22Rv1 (cell line): Measurements from ENCODE around the gene FAM13B.
"Not testable (repeated sequence)": the region's sequence is repeated elsewhere in the genome, so short reads cannot be mapped to it uniquely, and the experiment has no call there.

Source experiments
- H3K27ac ChIP-seq: fragments of 450-650 bp; 2 replicates; pipeline ENCODE4 v1.5.1; 2017
- ZFX ChIP-seq: fragments of 450-650 bp; IDR thresholded peaks from 2 replicates; pipeline ENCODE4 v1.6.1; 2017; ENCODE audit warnings: antibody characterized with exemption, borderline replicate concordance
- TF ChIP-seq, protein P1 (sequence below): fragments of 450-650 bp; IDR thresholded peaks from 2 replicates; pipeline ENCODE4 v1.5.1; 2017; ENCODE audit warnings: mild to moderate bottlenecking

FAM13B gene

DNA sequence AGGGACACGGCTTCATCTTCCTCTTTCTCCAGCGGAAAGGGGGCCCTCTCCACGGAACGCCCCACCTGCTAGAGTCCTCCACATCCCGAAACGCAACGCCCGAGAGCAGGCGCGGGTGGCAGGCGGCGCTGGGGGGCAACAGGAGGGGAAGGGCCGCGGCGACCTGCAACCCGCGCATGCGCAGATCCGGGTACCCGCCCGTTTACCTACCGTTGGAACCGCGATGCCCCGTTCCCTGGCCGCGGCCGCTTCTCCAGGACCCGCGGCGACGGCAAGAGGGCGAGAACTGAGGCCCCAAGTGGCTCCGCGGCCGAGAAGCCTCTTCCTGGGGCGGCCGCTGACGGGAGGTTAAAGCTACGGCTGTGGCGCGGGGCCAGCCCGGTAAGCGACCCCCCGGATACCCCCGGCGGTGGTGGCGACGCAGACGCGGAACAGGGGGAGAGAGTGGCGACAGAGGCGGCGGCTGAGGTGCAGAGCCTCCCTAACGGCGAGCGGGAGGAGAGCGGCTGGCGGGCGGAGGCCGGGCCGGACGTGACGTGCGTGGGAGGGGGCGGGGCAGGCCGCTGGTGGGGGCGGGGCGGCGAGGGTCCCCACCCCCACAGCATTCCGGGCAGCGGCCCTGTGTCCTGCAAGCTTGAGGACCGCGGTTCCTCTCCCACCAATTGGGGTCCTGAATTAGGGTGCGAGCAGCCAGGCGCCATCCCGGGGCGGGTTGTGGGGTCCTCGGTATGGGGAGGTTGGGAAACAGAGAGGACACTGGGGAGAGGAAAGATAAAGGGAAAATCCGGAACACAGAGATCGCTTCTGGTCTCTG lies at the start of gene FAM13B:
TSS of gene FAM13B (minus strand) at position 508 of the 814 bp plus-strand sequence. CDS start 13,968 bp downstream, outside the sequence.
- no peak for TF ChIP-seq ZFX
- TF ChIP-seq, protein P1, sequence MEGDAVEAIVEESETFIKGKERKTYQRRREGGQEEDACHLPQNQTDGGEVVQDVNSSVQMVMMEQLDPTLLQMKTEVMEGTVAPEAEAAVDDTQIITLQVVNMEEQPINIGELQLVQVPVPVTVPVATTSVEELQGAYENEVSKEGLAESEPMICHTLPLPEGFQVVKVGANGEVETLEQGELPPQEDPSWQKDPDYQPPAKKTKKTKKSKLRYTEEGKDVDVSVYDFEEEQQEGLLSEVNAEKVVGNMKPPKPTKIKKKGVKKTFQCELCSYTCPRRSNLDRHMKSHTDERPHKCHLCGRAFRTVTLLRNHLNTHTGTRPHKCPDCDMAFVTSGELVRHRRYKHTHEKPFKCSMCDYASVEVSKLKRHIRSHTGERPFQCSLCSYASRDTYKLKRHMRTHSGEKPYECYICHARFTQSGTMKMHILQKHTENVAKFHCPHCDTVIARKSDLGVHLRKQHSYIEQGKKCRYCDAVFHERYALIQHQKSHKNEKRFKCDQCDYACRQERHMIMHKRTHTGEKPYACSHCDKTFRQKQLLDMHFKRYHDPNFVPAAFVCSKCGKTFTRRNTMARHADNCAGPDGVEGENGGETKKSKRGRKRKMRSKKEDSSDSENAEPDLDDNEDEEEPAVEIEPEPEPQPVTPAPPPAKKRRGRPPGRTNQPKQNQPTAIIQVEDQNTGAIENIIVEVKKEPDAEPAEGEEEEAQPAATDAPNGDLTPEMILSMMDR = 0 out of 2 replicates have a peak, but pooled peaks have one; percentile 7
- peak within 1 kb of the TSS; percentile 94 for H3K27ac ChIP-seq

DNA sequence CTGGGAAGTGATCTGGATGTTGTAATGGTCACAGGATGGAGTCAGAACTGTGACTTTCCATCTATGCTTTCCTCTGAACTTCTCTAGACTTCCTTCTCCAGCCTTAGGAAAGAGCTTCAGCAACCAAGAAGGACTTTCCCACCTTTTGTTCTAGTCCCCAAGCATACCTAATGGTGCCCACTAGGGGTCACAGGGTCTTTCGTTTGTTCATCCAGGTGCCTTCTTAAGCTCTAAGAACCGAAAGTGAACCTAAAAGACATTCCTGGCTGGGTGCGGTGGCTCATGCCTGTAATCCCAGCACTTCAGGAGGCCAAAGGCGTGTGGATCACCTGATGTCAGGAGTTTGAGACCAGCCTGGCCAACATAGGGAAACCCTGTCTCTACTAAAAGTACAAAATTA lies 49.2 kb upstream of the FAM13B start:
- H3K27ac ChIP-seq = no peak overlapping the region
- TF ChIP-seq ZFX = no peak
- TF ChIP-seq, protein P1 = no peak

DNA sequence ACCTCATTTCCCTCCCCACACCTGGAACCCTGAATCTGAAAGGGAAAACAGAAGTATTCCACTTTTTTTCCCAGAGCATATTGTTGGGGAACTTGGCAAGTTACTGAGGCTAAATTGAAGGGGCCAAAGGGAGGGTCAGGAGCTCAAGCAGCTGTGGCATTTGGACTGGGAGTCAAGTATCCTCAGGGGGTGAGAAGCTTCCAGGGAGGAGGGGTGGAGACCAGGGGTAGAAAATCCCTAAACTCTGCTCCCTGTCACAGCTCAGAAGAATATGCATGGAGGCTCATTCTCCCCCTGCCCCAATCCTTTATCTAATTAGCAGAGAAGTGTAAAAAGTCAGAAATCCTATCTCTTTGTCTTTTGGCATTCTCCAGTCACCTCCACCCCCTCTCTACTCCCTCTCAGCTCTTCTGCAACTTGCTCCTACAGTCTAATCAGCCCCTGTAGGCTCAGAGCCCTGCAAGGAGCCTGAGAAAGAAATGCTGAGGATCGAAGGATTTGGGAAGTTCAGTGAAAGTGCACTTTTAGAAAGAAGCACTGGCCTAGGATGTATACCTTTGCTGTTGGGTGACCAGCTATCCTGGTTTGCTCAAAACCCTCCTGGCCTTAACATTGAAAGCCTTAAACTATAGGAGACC lies 45.2 kb upstream of the FAM13B start:
- H3K27ac ChIP-seq = no peak overlapping the region
- TF ChIP-seq, protein P1 = no peak
- TF ChIP-seq ZFX = no peak

DNA sequence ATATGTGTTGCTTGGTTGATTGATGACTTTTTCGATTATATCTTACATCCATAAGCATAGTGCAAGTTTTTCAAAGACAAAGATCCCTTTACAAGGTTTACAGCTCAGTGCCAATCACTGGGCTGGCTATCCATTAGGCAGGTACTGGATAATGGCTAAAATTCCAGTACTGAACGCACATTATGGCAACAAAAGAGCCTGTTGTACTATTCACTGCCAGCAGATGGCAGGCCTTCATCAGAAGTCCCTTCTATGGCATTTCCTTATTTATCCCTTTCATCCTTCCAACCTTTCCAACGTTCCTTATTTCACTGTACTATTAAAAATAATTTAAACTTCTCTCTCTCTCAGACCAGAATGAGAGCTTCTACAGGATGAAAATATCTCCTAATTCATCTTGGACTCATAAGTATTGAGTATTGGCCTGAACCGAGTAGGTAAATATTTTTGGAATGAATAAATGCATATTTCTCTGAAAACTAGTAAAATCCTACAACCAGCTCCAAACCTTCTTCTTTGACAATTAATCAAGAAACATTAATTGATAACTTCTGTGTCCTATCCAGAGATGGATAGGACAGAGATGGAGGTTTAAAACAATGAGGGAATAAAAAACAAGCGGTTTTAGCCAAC lies 44.3 kb upstream of the FAM13B start:
- no peak for TF ChIP-seq ZFX
- TF ChIP-seq, protein P1 = peak; percentile 91
- no peak overlapping the region for H3K27ac ChIP-seq

DNA sequence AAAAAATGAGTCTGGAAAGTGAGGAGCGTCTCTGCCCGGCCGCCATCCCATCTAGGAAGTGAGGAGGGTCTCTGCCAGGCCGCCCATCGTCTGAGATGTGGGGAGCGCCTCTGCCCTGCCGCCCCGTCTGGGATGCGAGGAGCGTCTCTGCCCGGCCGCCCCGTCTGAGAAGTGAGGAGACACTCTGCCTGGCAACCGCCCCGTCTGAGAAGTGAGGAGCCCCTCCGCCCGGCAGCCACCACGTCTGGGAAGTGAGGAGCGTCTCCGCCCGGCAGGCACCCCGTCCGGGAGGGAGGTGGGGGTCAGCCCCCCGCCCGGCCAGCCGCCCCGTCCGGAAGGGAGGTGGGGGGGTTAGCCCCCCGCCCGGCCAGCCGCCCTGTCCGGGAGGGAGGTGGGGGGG lies 37.1 kb upstream of the FAM13B start:
- not testable (repeated sequence) for H3K27ac ChIP-seq

DNA sequence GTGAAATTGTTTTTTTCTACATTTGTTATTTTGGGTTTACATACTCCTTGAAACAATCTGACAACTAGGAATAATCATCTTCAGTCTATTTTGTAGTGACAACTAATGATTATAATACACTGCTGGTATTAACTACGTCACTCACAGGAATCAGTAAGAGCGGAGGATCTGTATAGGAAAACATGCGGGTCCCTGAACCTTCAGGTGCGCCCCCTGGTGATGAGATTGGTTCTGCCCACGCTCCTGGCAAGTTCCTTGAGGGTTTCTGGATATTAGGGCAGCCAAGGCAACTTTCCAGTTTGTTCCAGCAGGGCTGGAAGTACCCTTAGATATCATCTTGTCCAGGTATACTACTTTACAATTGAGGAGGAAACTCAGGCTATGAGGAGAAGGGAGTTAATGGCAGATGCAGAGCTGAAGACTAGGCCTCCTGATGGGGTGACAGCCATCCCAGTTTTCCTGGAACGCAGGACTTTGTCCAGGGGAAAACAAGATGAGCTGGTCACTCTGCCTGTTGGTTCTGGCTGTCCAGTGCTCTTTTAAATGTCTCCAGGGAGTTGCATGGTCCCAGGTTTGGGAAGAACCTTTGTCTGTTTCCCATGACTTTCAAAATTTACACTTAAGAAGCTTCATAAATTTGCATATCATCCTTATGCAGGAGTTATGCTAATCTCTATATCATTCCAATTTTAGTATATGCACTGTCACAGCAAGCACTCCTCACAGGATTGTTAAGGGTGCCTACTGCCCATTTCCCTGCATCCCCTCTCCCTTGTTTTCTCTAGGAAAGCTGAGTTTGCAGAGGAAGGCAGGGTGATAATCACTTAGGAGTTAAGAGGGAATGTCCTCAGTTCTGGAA lies 36.1 kb upstream of the FAM13B start:
- no peak overlapping the region for H3K27ac ChIP-seq
- TF ChIP-seq, protein P1 = peak; percentile 90
- no peak for TF ChIP-seq ZFX

DNA sequence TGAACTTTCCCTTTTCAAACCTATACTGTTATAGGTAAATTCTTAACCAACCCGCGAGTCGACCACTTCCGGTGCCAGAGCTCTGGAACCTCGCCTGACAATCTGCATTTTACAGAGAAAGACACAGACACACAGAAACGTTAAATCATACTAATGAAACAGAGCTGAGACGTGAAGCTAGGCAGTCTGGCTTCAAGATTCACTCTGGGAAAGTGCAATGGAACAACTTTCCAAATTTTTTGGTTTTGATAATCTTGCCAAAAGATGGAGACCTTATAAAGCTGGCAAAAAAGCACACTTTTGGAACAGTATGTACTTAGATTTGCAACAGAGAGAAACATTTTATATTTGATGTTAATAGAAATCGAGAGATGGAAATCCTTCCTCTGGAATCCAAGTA lies 35.1 kb upstream of the FAM13B start:
- no peak overlapping the region for H3K27ac ChIP-seq
- TF ChIP-seq, protein P1 = no peak
- no peak for TF ChIP-seq ZFX
